HT-29 (cell line): ENCODE data around the gene SSTR5. TPM values are rescaled to one million over a fixed set of nuclear protein-coding genes. Genes with fewer than 3 reads are reported as not detected.
"Not testable (repeated sequence)": the region's sequence is repeated elsewhere in the genome, so short reads cannot be mapped to it uniquely, and the experiment has no call there.

Experiments used
- DNase-seq: peaks from one replicate; pipeline ENCODE4 v3.0.0-alpha.2; 2015; ENCODE audit warnings: low spot score
- total RNA-seq: library from RNA; depleted of rRNA; stranded (reverse); fragments of >200 nt; shearing (Covaris generic); gene quantifications from 2 replicates; pipeline ENCODE4 v1.2.3, GENCODE V29; 2014

Gene SSTR5
- total RNA-seq, 1 experiment from 2014 or later, result 5.1 TPM

DNA sequence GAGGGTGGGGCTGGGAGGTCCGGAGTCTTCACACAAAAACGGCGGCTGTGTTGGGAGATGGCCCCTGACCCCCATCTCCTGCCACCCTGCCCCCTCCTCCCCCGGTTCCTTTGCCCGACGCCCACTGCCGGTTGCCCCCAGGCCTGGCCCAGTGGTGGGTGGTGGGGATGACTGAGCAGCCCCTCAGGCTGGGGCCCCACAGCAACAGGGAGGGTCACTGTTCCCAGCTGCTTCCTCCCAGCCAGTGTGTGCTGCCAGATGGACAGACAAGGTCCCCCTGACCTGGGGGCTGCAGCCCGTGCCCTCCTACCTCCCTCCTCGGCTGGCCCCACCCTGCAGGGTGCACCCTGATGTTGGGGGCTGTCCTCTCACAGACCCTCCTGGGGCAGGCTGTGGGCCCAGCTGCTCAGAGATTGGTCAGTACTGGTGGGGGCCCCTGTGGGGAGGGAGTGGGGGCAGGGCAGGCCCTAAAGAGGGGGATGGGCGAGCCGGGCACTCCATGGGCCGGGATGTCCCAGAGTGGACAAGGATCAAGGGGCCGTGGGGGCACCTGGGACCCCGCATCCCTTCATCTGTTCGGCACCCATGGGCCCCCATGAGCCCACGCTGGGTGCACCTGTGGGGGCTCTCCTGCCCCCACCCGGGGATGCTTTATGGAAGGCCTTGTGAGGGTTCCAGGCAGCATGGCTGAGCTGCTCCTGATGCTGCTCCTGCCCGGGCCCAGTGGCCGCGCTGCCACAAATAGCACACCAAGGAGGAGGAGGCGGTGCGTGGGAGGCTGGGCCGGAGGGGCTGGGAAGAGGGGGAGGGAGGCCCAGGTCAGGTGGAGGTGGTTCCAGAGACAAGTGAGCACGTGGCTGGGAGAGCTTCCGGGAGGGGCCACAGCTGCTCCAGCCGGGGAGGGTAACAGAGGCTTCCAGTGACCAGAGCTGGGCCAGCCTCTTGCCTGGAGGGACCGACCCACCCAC, 18.4 kb downstream of the SSTR5 start:
- DNase-seq, result no peak

DNA sequence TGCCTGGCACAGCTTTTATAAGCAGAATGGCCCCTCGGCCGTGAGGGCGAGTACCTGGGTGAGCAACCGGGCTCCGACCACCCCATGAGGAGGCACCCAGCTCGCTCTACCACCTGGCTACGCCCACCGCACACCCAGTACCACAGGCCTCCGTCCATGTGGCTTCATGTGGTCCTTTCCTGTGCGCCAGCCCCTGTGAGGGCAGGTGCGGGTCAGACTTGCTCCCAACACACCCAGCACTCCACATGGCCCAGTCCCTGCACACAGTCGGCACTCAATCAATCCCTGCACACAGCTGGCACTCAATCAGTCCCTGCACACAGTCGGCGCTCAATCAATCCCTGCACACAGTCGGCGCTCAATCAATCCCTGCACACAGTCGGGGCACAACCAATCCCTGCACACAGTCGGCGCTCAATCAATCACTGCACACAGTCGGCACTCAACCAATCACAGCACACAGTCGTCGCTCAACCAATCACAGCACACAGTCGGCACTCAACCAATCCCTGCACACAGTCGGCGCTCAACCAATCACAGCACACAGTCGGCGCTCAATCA, 19.5 kb downstream of the SSTR5 start:
- DNase-seq, result no peak

DNA sequence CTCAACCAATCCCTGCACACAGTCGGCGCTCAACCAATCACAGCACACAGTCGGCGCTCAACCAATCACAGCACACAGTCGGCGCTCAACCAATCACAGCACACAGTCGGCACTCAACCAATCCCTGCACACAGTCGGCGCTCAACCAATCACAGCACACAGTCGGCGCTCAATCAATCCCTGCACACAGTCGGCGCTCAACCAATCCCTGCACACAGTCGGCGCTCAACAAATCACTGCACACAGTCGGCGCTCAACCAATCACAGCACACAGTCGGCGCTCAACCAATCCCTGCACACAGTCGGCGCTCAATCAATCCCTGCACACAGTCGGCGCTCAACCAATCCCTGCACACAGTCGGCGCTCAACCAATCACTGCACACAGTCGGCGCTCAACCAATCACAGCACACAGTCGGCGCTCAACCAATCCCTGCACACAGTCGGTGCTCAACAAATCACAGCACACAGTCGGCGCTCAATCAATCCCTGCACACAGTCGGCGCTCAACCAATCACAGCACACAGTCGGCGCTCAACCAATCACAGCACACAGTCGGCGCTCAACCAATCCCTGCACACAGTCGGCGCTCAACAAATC, 20.2 kb downstream of the SSTR5 start:
- DNase-seq, result not testable (repeated sequence)

DNA sequence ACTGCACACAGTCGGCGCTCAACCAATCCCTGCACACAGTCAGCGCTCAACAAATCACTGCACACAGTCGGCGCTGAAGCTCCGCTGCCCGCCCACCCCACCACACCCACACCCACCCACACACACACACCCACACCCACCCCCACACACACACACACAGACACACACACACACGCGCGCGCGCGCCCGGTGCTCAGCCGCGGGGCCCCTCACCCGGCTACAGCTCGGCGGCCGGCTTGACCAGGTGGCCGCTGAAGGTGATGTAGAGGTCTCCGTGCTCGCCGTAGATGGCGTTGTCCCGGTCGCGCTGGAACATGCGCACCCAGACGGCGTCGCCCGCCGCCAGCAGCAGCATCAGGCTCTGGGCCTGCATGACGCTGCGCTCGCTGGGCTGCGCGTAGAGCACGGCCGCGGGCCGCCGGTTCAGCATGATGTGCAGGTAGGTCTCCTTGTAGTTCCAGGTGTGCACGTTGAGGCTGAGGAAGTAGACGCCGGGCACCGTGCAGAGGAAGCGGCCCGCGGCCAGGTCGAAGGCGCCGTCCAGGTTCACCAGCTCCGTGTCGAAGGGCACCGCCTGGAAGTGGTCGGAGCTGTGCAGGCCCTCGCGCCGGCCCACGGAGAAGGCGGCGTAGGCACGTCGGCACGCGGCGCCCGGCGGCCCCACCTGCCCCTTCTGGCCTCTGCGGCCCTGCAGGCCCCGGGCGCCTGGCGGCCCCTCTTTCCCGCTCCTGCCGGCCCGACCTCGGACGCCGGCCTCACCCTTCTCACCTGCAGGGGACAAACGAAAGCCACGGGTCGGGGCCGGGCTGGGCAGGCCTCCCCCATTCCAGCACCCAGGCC, 21.0 kb downstream of the SSTR5 start:
- DNase-seq, result no peak

DNA sequence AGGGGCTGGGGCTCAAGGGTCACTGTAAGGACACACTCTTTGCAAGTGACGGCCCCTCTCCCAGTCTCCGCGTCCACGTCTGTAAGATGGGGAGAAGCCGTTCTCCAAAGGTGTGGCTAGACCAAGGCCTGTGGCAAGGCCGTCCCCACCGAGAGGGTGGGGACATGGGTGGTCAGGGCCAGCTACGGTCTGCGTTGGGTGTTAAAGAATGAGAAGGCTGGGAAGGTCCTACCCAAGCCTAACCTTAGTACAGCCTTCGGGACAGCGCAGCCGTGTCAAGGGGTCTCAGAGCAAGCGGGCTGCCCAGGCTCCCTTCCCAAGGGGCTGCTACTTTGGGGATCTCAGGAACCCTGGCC, 21.6 kb downstream of the SSTR5 start:
- DNase-seq, result no peak

DNA sequence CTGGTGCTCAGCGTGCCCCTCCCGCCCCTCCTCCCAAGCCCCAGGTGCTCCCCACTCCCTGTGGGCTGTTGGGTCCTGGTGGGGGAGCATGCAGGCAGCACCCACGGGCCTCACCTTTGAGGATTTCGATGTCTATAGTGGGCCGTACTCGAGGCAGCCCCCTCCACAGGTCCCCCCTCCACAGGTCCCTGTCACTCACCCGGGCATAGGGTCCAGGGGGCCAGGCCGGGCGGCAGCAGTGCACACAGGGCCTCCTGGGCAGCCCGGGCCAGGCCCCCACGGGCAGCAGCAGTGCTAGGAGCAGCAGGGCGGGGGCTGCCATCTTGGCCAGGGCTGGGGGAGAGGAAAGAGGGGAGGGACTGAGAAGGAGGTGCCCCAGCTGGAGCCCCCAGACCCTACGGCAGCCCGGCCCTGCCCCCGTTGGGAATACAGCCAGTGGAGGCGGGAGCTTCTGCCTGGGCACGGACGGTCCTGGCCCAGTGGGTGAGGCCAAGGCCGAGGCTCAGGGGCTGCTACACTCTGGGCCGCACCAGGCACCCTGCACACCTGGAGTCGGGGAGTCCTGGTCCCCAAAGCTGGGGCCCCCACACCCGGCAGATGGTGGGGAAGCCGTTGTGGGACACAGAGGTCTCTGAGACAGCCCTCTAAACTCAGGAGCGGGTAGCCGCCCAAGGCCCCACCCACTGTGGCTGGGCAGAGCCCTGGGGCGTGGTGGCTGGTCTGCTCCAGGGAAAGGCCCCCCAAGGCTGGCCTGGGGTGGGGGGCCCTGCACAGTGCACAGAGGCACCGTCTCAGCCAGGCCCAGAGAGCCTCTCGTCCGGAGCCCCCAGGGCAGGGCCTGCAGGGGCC, 22.3 kb downstream of the SSTR5 start:
- no peak for DNase-seq

DNA sequence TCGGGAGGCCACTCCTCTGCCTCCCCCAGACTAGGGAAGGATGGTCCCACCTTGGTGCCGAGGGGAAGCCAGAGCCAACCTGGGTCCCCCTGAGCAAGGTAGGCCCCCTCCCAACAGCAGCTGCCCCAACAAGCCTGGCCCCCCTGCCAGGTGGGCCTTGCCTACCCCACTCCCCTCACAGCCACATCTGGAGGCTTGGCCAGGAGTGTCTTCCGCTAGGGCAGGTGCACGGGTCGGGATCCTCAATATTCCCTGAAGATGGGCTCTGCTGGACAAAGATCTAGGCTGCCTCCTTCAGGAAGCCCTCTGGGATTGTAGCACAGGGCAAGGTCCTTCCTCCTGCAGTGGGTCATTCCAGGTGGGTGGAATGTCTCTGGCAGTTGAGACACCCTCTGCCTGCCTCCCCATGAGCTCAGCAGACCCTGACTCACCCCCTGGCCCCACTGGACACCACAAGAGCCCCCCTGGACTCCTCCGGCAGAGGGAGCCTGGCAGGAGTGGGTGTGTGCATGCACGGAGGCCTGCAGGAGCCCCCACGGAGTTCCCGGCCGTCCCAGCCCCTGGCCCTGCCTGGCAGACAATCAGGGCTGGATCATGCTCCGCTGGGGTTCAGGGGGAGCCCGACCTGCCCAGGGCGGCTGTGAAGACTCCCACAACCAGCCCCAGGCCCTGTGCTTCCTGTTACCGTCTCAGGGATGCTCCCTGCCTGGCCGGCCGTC, 23.1 kb downstream of the SSTR5 start:
- DNase-seq, result no peak

DNA sequence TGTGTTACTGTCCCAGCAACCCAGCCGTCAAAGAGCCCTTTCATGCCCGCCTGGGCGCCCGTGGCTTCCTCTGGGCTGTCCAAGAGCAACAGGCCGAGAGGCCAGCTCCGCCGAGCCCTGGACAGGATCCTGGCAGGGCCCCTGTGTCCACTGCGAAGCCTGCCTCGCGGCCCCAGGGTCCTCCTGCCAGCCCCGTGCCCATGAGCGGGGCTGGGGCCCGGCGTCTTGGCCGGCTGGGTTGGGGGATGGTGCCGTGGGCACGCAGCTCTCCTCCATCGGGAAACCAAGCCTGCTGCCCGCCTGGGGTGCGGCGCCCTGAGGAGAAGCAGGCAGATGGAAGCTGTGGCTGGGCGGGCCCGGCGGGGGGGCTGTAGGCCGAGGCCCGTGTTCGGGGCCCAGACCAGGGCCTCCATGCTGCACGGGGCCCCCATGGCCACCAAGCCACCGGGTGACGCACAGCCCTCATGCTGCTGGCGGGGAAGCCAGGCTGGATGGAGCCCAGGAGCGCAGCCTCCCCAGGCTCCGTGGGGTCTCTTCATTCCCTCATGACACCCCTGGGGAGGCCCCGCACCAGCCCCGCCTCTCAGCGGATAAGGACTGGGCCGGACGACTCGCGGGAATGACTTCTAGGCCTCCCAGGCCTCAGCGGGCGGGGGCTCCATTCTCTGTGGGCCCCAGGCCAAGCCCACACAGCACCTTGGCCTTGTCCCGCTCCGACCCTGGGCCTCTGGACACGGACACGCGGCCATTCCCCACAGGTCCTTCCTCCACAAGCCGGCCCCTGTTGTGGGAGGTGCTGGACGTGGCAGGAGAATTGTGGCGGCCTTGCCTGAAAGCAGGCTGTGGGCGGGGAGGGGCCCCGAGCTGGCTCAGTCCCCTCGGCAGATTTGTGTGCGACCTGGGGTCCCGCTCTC, 23.9 kb downstream of the SSTR5 start, which contains the start of gene C1QTNF8:
Gene C1QTNF8, minus strand, starts transcription at position 76 of the 914 bp plus-strand sequence. CDS start 1,322 bp downstream, outside the sequence.
- no peak for DNase-seq

DNA sequence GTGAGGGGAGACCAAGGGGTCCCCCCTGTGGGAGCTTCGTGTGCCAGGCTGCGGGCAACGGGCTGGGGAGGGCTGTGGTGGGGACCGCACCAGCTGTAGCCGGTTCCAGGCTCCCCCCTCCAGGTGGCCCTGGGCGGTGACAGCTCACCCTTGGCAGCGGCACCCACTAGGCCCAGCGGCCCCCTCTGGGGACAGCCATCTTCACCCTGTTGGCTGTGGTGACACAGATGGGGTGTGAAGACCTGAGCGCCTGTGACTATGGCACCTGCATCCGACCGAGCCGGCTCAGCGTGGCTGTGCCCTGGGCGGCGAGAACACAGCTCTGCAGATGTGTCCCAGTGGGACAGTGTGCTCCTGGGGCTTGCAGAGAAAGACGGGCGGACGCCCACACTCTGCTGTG, 24.6 kb downstream of the SSTR5 start:
- DNase-seq, result no peak

DNA sequence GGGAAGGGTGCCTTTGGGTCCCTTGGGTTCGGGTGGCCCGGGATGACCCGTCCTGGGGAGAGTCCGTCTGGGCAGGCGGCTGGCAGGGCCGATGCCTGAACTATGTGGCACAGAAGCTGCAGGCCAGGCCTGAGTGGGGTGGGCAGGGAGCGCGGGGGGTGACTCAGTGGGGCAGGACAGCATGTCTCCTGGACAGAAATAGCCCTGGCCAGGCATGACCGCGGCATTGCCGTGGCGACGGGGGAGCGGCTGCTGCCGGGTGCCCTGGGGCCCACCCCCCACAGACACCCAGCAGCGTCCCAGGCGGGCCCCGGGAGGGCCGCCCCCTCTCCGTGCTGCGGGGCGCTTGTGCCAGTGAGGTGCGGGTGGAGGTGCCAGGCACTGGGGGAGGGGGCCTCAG, 25.3 kb downstream of the SSTR5 start:
- DNase-seq, result no peak

DNA sequence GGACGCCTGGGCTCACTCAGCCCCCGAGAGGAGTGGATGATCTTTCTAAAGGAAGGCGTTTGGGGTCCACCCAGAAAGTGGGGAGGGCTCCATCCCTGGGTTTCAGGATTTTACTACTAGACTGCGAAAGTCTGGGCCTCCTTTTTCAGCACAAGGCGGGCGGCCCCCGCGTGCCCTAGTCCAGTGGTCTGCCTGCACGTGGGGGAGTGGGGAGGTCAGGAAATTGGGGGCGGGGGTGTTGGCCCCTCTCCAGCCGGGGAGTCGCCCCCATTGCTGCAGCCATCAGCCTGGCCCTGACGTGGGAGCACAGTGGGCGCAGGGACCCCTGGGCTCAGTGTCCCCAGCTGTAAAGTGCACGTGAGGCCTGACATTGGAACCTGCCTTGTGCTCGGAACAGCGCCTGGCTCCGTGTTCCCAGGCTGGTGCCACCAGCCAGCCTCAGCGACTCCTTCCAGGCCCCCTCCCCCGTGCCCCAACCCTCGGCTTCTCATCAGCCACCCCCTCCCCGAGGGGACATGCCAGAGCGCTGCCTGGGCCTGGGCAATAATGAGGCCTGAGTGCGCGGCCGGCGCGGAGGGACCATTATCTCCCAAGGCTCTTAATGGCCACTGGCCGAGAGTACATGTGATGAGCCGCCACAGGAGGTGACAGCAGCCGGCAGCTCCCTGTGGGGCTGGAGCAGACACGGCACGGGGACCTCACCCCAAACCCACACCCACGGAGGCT, 25.9 kb downstream of the SSTR5 start:
- no peak for DNase-seq

DNA sequence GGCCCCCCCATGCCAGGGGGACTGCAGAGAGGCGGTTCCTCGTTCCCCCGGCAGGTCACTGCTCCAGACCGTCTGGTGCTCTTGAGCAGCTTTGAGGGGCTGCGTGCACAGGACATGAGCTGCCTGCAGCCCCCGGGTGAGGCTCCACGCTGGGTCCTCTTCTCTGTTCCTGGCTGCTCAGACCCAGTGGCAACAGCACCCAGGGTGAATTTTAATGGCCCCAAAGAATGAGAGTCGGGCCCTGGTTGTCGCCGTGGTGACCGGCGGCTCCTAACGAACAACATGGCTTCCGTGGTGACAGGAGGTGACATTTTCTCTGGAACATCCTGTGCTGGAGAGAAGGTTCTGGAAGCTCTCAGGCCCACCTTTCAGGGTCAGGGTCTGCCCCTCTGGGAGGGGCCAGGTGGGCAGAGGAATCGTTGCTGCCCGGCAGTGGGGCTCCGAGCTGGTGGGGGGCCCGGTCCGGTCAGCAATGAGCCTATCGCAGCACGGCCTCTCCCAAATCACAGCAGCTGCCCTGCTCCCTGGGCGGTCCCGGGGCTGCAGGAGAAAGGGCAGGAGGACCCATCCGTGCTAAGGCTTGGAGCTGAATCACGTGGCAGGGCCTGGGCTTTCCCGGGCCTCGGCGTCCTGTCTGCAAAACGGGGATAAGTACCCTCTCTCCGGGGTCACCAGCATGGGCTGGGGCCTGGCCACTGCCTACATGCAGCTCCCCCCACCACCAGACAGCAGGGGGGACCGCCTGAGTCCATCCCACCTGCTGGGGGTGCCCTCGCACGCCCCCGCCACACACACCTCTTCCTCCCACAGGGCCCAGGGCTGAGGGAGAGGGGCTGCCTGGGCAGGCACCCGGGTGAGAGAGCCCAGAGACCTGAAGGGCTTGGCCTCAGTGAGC, 26.9 kb downstream of the SSTR5 start:
- DNase-seq, result no peak

DNA sequence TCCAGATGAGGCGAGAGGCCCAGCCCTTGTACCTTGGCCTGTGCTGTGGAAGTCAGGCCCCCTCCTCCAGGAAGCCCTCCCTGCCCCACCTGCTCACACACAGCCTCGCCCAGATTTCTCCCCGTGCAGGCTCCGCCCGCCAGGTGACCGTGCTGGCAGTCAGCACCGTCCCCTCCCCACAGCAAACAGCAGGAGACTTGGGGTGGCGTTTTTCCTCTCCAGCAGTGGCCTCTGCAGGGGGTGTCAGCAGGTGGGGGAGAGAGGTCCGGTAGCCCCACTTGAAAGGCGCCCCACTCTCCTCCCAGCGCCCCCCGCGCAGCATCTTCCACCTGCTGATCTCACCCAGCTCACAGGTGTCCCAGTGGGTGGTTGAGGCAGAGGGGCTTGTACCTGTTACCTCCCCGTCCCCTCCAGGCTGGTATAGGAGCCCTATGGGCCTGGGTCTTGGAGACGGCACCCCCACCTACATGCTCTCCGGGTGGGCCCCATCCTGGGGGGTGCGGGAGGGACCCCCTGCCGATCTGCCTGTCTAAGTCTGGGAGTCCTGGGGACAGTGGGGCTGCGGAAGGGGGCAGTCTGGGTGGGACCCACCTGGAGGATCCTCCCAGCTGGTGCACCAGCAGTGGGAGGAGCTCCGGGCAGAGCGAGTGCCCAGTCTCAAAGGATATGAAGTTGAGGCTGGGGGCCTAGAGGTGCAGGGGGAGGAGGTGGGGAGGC, 27.7 kb downstream of the SSTR5 start:
- peak; percentile 44 for DNase-seq

DNA sequence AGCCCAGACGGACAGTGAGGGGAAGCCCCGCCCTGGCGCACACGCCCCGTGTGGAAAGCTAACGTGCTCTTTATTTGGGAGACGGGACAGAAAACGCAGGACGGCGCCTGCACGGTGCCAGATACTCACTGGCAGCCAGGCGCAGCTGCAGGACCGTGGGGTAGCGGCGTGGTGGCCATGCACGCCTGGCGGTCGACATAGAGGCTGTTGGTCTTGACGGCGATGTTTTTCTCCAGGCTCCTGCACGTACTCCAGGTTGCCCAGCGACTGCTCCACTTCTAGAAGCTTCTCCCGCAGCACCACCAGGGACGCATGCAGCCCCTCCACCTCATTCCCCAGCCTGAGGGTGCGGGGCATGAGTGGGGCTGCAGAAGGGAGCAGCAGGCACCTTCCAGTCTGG, 28.6 kb downstream of the SSTR5 start:
- no peak for DNase-seq

DNA sequence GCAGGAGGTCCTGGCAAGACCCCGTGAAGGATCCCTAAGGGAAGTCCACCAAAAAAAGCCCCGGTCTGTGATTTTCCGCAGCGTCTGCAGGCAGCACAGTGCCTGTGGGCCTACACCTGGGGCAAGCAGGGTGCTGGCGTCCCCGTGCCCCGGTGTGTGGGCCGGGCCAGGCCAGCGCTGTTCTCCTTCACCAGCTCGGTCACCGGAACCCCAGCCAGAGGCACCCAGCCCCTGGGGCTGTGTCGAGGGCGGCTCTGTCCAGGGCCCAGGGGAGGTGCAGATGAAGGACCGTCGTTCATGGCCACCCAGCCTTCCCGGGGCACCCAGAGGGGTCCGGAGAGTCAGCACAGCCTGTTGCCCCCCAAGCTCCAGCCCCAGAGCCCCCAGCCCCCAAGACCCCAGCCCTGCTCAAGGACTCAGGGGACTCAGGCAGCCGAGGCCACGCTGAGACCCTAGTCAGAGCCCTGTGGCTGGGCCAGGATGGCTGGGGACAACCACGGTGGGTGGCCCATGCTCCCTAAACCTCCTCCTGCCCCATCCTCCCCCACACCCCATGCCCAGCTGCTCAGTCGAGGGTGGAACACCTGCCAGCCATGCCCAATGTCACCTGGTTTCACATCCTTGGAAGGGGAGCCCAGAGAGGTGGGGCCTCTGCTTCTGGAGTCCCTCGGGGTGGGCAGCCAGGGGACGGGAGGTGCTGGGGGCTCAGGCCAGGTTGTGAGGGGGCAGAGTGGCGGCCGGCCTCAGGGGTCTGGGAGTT, 29.2 kb downstream of the SSTR5 start:
- no peak for DNase-seq

DNA sequence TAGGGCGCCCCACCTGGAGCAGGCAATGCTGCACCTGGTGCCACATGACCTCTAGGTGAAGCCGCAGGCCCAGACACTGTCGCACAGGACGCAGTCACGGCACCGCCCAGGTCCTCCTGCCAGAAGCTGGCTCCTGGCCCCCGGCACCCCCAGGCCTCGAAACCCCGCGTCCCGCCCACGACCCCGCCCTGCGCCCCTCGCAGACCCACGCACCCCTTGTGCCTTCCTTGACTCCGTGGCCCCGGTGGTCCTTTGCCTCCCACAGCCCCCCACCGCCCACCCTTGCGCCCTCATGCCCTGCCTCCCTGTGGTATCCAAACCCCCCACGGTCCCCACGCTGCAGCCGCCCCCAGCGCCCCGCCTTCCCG, 29.8 kb downstream of the SSTR5 start:
- DNase-seq, result no peak
